Measurements from ENCODE around the gene TTC3.

Gene TTC3

GRCh38 chr21:37207441-37208009 is 134.5 kb downstream of the TTC3 start:
- TF ChIP-seq MYC (IDR thresholded peaks at IDR 0.05; ENCODE audit: low read depth, low read length) (no peak), POLR2A (IDR thresholded peaks at IDR 0.05; ENCODE audit: extremely low read depth, insufficient read length) (no peak), MAX (IDR thresholded peaks at IDR 0.05; ENCODE audit: low read depth, low read length) (no peak), CTCF (IDR thresholded peaks at IDR 0.05; ENCODE audit: low read depth, low read length) (no peak)
- DNase-seq (ENCODE audit: low read depth) = peak; percentile 40
- H3K4me3 ChIP-seq (ENCODE audit: low read depth, low read length) = no peak overlapping the region

GRCh38 chr21:37208056-37208721 is 135.1 kb downstream of the TTC3 start:
- peak; percentile 82 for DNase-seq (ENCODE audit: low read depth)
- TF ChIP-seq MYC (IDR thresholded peaks at IDR 0.05; ENCODE audit: low read depth, low read length) (peak; percentile 17; the same call in 1 of the 2 replicates), CTCF (IDR thresholded peaks at IDR 0.05; ENCODE audit: low read depth, low read length) (no peak)
- H3K4me3 ChIP-seq (ENCODE audit: low read depth, low read length) = no peak overlapping the region

- no peak for DNase-seq (ENCODE audit: low read depth)
- no peak overlapping the region for H3K4me3 ChIP-seq (ENCODE audit: low read depth, low read length)
- TF ChIP-seq MYC (IDR thresholded peaks at IDR 0.05; ENCODE audit: low read depth, low read length) (no peak), MAX (IDR thresholded peaks at IDR 0.05; ENCODE audit: low read depth, low read length) (no peak)
These were observed 135.7 kb downstream of the TTC3 start for GRCh38 chr21:37208741-37209225.

- DNase-seq (ENCODE audit: low read depth) = peak; percentile 13
- no peak overlapping the region for H3K4me3 ChIP-seq (ENCODE audit: low read depth, low read length)
- TF ChIP-seq CTCF (IDR thresholded peaks at IDR 0.05; ENCODE audit: low read depth, low read length) (no peak), MYC (IDR thresholded peaks at IDR 0.05; ENCODE audit: low read depth, low read length) (no peak), POLR2A (IDR thresholded peaks at IDR 0.05; ENCODE audit: extremely low read depth, insufficient read length) (no peak), MAX (IDR thresholded peaks at IDR 0.05; ENCODE audit: low read depth, low read length) (no peak)
These were observed 137.1 kb downstream of the TTC3 start for GRCh38 chr21:37210130-37210529.

GRCh38 chr21:37210799-37211198 is 137.7 kb downstream of the TTC3 start:
- DNase-seq (ENCODE audit: low read depth) = no peak
- TF ChIP-seq MAX (IDR thresholded peaks at IDR 0.05; ENCODE audit: low read depth, low read length) = no peak
- no peak for TF ChIP-seq CTCF (IDR thresholded peaks at IDR 0.05; ENCODE audit: low read depth, low read length)
- TF ChIP-seq MYC (IDR thresholded peaks at IDR 0.05; ENCODE audit: low read depth, low read length) = no peak
- TF ChIP-seq POLR2A (IDR thresholded peaks at IDR 0.05; ENCODE audit: extremely low read depth, insufficient read length) = no peak
- H3K4me3 ChIP-seq (ENCODE audit: low read depth, low read length) = no peak overlapping the region

GRCh38 chr21:37214952-37215351 is 141.9 kb downstream of the TTC3 start:
- no peak for DNase-seq (ENCODE audit: low read depth)
- no peak for TF ChIP-seq POLR2A (IDR thresholded peaks at IDR 0.05; ENCODE audit: extremely low read depth, insufficient read length)
- no peak for TF ChIP-seq MAX (IDR thresholded peaks at IDR 0.05; ENCODE audit: low read depth, low read length)
- no peak for TF ChIP-seq CTCF (IDR thresholded peaks at IDR 0.05; ENCODE audit: low read depth, low read length)
- no peak for TF ChIP-seq MYC (IDR thresholded peaks at IDR 0.05; ENCODE audit: low read depth, low read length)

More at GRCh38 chr21:37214952-37215351, 141.9 kb downstream of the TTC3 start:
- H3K4me3 ChIP-seq (ENCODE audit: low read depth, low read length) = no peak overlapping the region
